ENCODE measurements around the gene FNBP1. TPM values are rescaled to one million over a fixed set of nuclear protein-coding genes. Genes with fewer than 3 reads are reported as not detected.

Gene FNBP1
- total and polyA plus RNA-seq, 2 of the 13 experiments (the other 11 are each of a cell fraction or from before 2014, with no cell fraction given), result 5.4 to 19.5 TPM

DNA sequence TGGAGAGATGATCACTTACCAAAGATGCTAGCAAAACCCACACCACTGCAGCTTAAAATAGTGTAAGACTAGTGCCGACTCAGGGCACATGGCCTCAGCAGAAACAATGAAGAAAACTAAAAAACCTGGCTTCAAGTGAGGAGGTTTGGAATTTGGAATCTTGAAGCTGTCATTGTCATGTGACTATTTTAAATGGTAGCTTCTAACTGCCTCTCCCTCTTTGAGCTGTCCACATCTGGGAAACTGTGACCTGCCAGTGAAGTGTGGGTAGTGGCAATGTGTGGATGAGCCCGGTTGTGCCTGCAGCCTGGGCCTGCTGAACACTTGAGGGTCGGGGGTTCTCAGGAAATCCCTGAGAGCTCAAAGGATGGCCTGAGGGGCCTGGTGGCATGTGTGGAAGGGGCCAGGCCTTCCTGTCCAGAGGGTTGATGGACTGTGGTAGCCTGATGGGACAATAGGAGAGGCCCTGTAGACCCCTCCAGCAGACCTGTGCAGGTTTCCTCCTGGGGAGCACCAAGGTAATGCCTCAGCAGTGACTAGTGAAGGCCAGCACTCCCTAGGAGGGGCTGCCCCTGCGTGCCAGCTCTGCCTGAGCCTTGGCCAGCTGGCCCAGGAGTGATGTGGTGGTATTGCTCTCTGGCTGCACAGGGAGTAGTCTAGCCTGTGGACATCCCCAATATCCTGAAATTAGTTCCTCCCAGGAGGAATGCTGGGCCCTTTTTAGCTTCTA, 194.1 kb downstream of the FNBP1 start (continued):
- no peak for TF ChIP-seq HOXA5 (CRISPR knock-in tag; IDR thresholded peaks at IDR 0.05)
- TF ChIP-seq, protein P1, sequence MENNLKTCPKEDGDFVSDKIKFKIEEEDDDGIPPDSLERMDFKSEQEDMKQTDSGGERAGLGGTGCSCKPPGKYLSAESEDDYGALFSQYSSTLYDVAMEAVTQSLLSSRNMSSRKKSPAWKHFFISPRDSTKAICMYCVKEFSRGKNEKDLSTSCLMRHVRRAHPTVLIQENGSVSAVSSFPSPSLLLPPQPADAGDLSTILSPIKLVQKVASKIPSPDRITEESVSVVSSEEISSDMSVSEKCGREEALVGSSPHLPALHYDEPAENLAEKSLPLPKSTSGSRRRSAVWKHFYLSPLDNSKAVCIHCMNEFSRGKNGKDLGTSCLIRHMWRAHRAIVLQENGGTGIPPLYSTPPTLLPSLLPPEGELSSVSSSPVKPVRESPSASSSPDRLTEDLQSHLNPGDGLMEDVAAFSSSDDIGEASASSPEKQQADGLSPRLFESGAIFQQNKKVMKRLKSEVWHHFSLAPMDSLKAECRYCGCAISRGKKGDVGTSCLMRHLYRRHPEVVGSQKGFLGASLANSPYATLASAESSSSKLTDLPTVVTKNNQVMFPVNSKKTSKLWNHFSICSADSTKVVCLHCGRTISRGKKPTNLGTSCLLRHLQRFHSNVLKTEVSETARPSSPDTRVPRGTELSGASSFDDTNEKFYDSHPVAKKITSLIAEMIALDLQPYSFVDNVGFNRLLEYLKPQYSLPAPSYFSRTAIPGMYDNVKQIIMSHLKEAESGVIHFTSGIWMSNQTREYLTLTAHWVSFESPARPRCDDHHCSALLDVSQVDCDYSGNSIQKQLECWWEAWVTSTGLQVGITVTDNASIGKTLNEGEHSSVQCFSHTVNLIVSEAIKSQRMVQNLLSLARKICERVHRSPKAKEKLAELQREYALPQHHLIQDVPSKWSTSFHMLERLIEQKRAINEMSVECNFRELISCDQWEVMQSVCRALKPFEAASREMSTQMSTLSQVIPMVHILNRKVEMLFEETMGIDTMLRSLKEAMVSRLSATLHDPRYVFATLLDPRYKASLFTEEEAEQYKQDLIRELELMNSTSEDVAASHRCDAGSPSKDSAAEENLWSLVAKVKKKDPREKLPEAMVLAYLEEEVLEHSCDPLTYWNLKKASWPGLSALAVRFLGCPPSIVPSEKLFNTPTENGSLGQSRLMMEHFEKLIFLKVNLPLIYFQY (CRISPR knock-in tag; IDR thresholded peaks at IDR 0.05; ENCODE audit: borderline replicate concordance), result no peak
- TF ChIP-seq FOXM1 (CRISPR knock-in tag; IDR thresholded peaks at IDR 0.05), result no peak
- TF ChIP-seq PHF8 (CRISPR knock-in tag; IDR thresholded peaks at IDR 0.05), result no peak
- no peak for TF ChIP-seq CHD2 (IDR thresholded peaks at IDR 0.05; ENCODE audit: low read depth, low read length)
- no peak for TF ChIP-seq HDAC2 (CRISPR knock-in tag; IDR thresholded peaks at IDR 0.05)
- no peak for TF ChIP-seq ZIK1 (CRISPR knock-in tag; IDR thresholded peaks at IDR 0.05; ENCODE audit: borderline replicate concordance, low read depth)
- no peak for TF ChIP-seq SPEN (CRISPR knock-in tag; IDR thresholded peaks at IDR 0.05; ENCODE audit: low read depth)
- no peak for TF ChIP-seq NFIC (IDR thresholded peaks at IDR 0.05; ENCODE audit: low read length)
- no peak for TF ChIP-seq MAFK (conservative IDR thresholded peaks at IDR 0.05 in 1 of 2, IDR thresholded peaks at IDR 0.05 in 1 of 2; ENCODE audit: low read length in 2 of 2)
- TF ChIP-seq RAD51 (IDR thresholded peaks at IDR 0.05; ENCODE audit: borderline replicate concordance), result no peak
